GM12891 (cell line): Measurements from ENCODE around the gene TANC1.

Source experiments
- PAX5 ChIP-seq: IDR thresholded peaks from 2 replicates; pipeline ENCODE4 v1.6.1; 2011; ENCODE audit warnings: low read length, moderate library complexity, mild to moderate bottlenecking; ENCODE audit not compliant: insufficient read depth, severe bottlenecking
- POLR2A ChIP-seq: IDR thresholded peaks from 2 replicates; pipeline ENCODE4 v1.6.1; 2011; ENCODE audit warnings: low read depth, low read length, control low read depth
- POLR2AphosphoS5 ChIP-seq: IDR thresholded peaks from 2 replicates; pipeline ENCODE4 v1.6.1; 2011; ENCODE audit warnings: low read depth, low read length, control low read depth

GRCh38 chr2:159172403-159172802 is 204.0 kb downstream of the TANC1 start:
- no peak for TF ChIP-seq POLR2AphosphoS5
- no peak for TF ChIP-seq POLR2A
- TF ChIP-seq PAX5, result no peak
